Colonic mucosa (tissue), 4 donors: ENCODE measurements around the gene CLDN3. TPM values are rescaled to one million over a fixed set of nuclear protein-coding genes. Genes with fewer than 3 reads are reported as not detected.

Experiments used
- DNase-seq: peaks from one replicate; pipeline ENCODE4 v3.0.0-alpha.2; 2020
- H3K27ac ChIP-seq: fragments of 200-600 bp; one replicate; pipeline ENCODE4 v1.8.0; 2021
- H3K27me3 ChIP-seq: fragments of 200-600 bp; one replicate; pipeline ENCODE4 v1.8.0; 2021
- H3K36me3 ChIP-seq: fragments of 200-600 bp; one replicate; pipeline ENCODE4 v1.8.0; 2021
- H3K4me1 ChIP-seq: fragments of 200-600 bp; one replicate; pipeline ENCODE4 v1.8.0; 2021; ENCODE audit warnings: mild to moderate bottlenecking
- H3K4me3 ChIP-seq: fragments of 200-600 bp; one replicate; pipeline ENCODE4 v1.8.0; 2021
- H3K9ac ChIP-seq, 2 donors: one replicate each; pipeline ENCODE4 v1.7.0; 2013; ENCODE audit warnings: control low read depth in 2 of 2, low read depth in 2 of 2, low read length in 2 of 2
- H3K9me3 ChIP-seq: fragments of 200-600 bp; one replicate; pipeline ENCODE4 v1.8.0; 2021
- CTCF ChIP-seq: fragments of 200-600 bp; IDR thresholded peaks from one replicate; pipeline ENCODE4 v1.8.0; 2022; ENCODE audit warnings: antibody characterized with exemption, mild to moderate bottlenecking
- intact Hi-C: fragments of 100-400 bp; cut with DNase I; formaldehyde crosslinking; loops from one replicate; pipeline ENCODE4 v1.14.1; 2022
- total RNA-seq, 2 donors: library from RNA; stranded (reverse); fragmentation: NEBNext Ultra II Directional in 1 of 2; extraction: Animal tissue kit (Norgen Biotek cat#: 25700) in 1 of 2; gene quantifications; one replicate each; pipeline ENCODE4 v1.2.1, GENCODE V29; 2021
- donor health status: healthy.
- donor health status: DM: no; HTN: no; CAD: no.
- donor health status: DM: no; HTN: no; CAD: no.

Gene CLDN3
- total RNA-seq, 2 donors from 2014 or later: 599 to 634 TPM

- no peak overlapping the region for H3K4me3 ChIP-seq
- peak overlapping the region; percentile 76 for H3K27ac ChIP-seq
- H3K4me1 ChIP-seq: no peaks in the 10 kb centered on the region
- H3K36me3 ChIP-seq: no peaks in the 10 kb centered on the region
- H3K27me3 ChIP-seq: no peaks in the 10 kb centered on the region
- TF ChIP-seq CTCF: no peak
- H3K9ac ChIP-seq: peak overlapping the region in 1 of 2 donors; percentile 73
- peak; percentile 60 for DNase-seq
- intact Hi-C loops: no loop called here
- H3K9me3 ChIP-seq: no peaks in the 10 kb centered on the region
Measured at GRCh38 chr7:73749931-73750776, 19.9 kb downstream of the CLDN3 start.

GRCh38 chr7:73746378-73746777, 23.7 kb downstream of the CLDN3 start:
- no peak overlapping the region for H3K9ac ChIP-seq
- no peak for TF ChIP-seq CTCF
- no peak overlapping the region for H3K4me3 ChIP-seq
- H3K27ac ChIP-seq: no peak overlapping the region
- no peak for DNase-seq
- intact Hi-C loops: no loop called here
- no peaks in the 10 kb centered on the region for H3K4me1 ChIP-seq
- no peaks in the 10 kb centered on the region for H3K27me3 ChIP-seq
- H3K36me3 ChIP-seq: no peaks in the 10 kb centered on the region
- no peaks in the 10 kb centered on the region for H3K9me3 ChIP-seq

GRCh38 chr7:73742753-73743641, 27.1 kb downstream of the CLDN3 start:
- Histone ChIP-seq H3K27ac (peak overlapping the region; percentile 84), H3K27me3 (no peaks in the 10 kb centered on the region), H3K4me1 (no peaks in the 10 kb centered on the region), H3K4me3 (no peak overlapping the region), H3K9ac (peak overlapping the region; percentile 82 to 96), H3K36me3 (no peaks in the 10 kb centered on the region), H3K9me3 (no peaks in the 10 kb centered on the region)
- DNase-seq: peak; percentile 99
- intact Hi-C loops: no loop called here
- TF ChIP-seq CTCF: no peak

- H3K27ac ChIP-seq: peak overlapping the region; percentile 84
- no peak overlapping the region for H3K4me3 ChIP-seq
- DNase-seq: peak; percentile 59
- H3K9ac ChIP-seq: peak overlapping the region; percentile 82 to 96
- H3K9me3 ChIP-seq: no peaks in the 10 kb centered on the region
- intact Hi-C loops: no loop called here
- no peaks in the 10 kb centered on the region for H3K36me3 ChIP-seq
- H3K27me3 ChIP-seq: no peaks in the 10 kb centered on the region
- TF ChIP-seq CTCF: no peak
- no peaks in the 10 kb centered on the region for H3K4me1 ChIP-seq
Measured at GRCh38 chr7:73742338-73742752, 27.7 kb downstream of the CLDN3 start.

GRCh38 chr7:73741600-73741999, 28.5 kb downstream of the CLDN3 start:
- DNase-seq: no peak
- Histone ChIP-seq H3K9ac (peak overlapping the region in 1 of 2 donors; percentile 96), H3K27me3 (no peaks in the 10 kb centered on the region), H3K4me3 (no peak overlapping the region), H3K36me3 (no peaks in the 10 kb centered on the region), H3K27ac (peak overlapping the region; percentile 84), H3K4me1 (no peaks in the 10 kb centered on the region), H3K9me3 (no peaks in the 10 kb centered on the region)
- no peak for TF ChIP-seq CTCF
- intact Hi-C loops: no loop called here
